Measurements from ENCODE around the gene TADA3. TPM values are rescaled to one million over a fixed set of nuclear protein-coding genes. Genes with fewer than 3 reads are reported as not detected.
A peak's percentile ranks its signal among the peaks of the same experiment; 100 is the strongest.
"Not testable (repeated sequence)": the region's sequence is repeated elsewhere in the genome, so short reads cannot be mapped to it uniquely, and the experiment has no call there.

The TADA3 gene
- total RNA-seq, 1 donor from 2014 or later = 33.0 TPM

GRCh38 chr3:9786209-9786739 is 6.0 kb downstream of the TADA3 start:
- DNase-seq (ENCODE audit: low spot score in 2 of 2) = no peak
- FAIRE-seq = no peak

- FAIRE-seq (no peak), DNase-seq (ENCODE audit: low spot score in 2 of 2) (no peak)
Observed at GRCh38 chr3:9785602-9786001, 6.7 kb downstream of the TADA3 start.

GRCh38 chr3:9784965-9785364 is 7.3 kb downstream of the TADA3 start:
- no peak for DNase-seq (ENCODE audit: low spot score in 2 of 2)
- FAIRE-seq = no peak

- DNase-seq (ENCODE audit: low spot score in 2 of 2) = no peak
- no peak for FAIRE-seq
Observed at GRCh38 chr3:9783954-9784353, 8.3 kb downstream of the TADA3 start.

- no peak for DNase-seq (ENCODE audit: low spot score in 2 of 2)
- FAIRE-seq = no peak
Observed at GRCh38 chr3:9782770-9783169, 9.5 kb downstream of the TADA3 start.

GRCh38 chr3:9781978-9782603 is 10.2 kb downstream of the TADA3 start:
- DNase-seq (ENCODE audit: low spot score in 2 of 2) (no peak), FAIRE-seq (no peak)

GRCh38 chr3:9781551-9781950 is 10.7 kb downstream of the TADA3 start:
- no peak for FAIRE-seq
- DNase-seq (ENCODE audit: low spot score in 2 of 2) = no peak

- FAIRE-seq (no peak), DNase-seq (ENCODE audit: low spot score in 2 of 2) (no peak)
Observed at GRCh38 chr3:9780910-9781309, 11.4 kb downstream of the TADA3 start.

GRCh38 chr3:9780458-9780812 is 11.8 kb downstream of the TADA3 start:
- FAIRE-seq (no peak), DNase-seq (ENCODE audit: low spot score in 2 of 2) (no peak)

- DNase-seq (ENCODE audit: low spot score in 2 of 2) (no peak), FAIRE-seq (no peak)
Observed at GRCh38 chr3:9779721-9780457, 12.4 kb downstream of the TADA3 start.

- FAIRE-seq (no peak), DNase-seq (ENCODE audit: low spot score in 2 of 2) (no peak)
Observed at GRCh38 chr3:9779075-9779593, 13.1 kb downstream of the TADA3 start.

- no peak for DNase-seq (ENCODE audit: low spot score in 2 of 2)
- FAIRE-seq = no peak
Observed at GRCh38 chr3:9778143-9779074, 13.9 kb downstream of the TADA3 start.

- DNase-seq (ENCODE audit: low spot score in 2 of 2) = no peak
- no peak for FAIRE-seq
Observed at GRCh38 chr3:9777694-9778021, 14.6 kb downstream of the TADA3 start.

GRCh38 chr3:9776896-9777693 is 15.2 kb downstream of the TADA3 start:
- FAIRE-seq (no peak), DNase-seq (ENCODE audit: low spot score in 2 of 2) (no peak)

GRCh38 chr3:9771007-9771406 is 21.3 kb downstream of the TADA3 start:
- FAIRE-seq = not testable (repeated sequence)

GRCh38 chr3:9770276-9770812 is 21.9 kb downstream of the TADA3 start:
- DNase-seq (ENCODE audit: low spot score in 2 of 2) (peak; percentile 66 to 71), FAIRE-seq (no peak)

More at GRCh38 chr3:9771007-9771406, 21.3 kb downstream of the TADA3 start:
- not testable (repeated sequence) for DNase-seq (ENCODE audit: low spot score in 2 of 2)

- no peak for FAIRE-seq
- peak; percentile 74 to 82 for DNase-seq (ENCODE audit: low spot score in 2 of 2)
Observed at GRCh38 chr3:9769426-9770275, 22.6 kb downstream of the TADA3 start, which contains the start of gene CAMK1. Gene CAMK1, minus strand, starts transcription at chr3:9769947. Its CDS starts 2,198 bp downstream, at chr3:9767749.

- no peak for DNase-seq (ENCODE audit: low spot score in 2 of 2)
- FAIRE-seq = no peak
Observed at GRCh38 chr3:9769012-9769411, 23.3 kb downstream of the TADA3 start.

Measured in frontal cortex (tissue), 4 donors.